Measurements from ENCODE around the gene PRKACA.

Gene PRKACA

DNA sequence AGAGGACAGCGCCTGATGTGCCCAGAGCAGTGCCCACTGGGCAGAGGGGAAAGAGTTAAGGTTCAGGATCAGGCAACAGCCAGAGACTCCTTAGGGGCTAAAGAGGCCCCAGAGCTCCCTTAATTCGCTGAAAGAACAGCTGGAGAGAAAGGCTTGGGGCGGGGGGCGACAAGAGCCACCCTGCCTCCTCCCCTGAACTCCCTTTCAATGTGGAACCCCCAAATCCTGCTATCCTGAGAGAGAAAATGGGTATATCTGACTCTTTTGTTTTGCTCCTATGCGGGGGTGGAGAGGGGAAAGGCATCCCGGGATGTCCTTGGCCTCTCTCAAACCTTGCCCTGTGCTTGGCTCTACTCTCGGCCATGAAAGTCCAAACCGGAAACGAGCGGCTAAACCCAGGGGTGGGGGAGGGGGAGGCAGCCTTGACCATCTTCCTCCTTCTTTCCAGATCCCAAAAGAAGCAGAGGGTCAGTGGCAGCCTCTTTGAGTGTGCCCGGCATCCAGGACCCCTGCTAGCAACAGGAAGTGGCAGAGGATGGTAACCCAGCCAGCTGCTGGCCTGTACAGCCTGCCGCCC, 4.7 kb downstream of the PRKACA start:
- no peak overlapping the region for H3K4me3 ChIP-seq (ENCODE audit: low read depth, low read length)
- DNase-seq (ENCODE audit: low read depth, low spot score) = no peak
- TF ChIP-seq CTCF (IDR thresholded peaks at IDR 0.05; ENCODE audit: low read depth, low read length) = no peak
- in situ Hi-C loops (cut with HindIII; ENCODE audit: low sequenced_read_pairs) = no loop called here

DNA sequence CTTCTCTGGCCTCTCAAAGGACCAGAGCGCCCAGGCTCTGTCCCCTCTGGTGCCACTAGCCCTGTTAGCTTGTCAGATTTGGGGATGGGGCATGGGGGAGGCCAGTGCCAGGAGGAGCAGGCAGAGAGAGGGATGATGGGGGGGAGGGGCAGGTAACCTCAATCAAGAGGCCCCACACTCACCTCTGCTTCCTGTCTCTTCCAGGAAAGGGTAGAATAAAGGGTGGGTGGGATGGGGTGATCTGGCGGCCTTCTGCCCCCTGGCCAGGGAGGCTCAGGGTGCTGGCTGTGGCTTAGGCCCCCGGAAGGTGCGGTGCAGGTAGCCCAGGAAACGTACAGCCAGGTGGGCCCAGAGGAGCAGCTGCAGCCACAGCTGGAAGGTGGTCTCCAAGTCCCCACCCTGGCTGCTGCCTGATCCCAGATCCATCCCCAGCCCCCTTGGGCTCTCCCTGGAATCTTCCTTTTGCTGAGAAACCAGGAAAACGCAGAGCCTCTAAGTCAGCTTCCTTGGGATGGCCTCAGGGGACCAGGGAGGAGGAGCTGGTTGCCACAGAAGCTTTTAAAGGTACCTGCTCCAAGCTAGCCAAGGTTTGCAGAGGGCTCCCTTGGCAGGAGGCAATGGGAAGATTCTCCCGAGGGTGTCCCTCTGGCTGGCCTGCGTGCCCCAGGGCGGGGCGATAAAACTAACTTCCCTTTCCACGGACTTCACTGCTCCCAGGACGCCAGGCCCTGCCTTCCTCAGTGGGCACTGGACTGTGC, 5.3 kb downstream of the PRKACA start:
- in situ Hi-C loops (cut with HindIII; ENCODE audit: low sequenced_read_pairs) = no loop called here
- TF ChIP-seq CTCF (IDR thresholded peaks at IDR 0.05; ENCODE audit: low read depth, low read length) = no peak
- no peak overlapping the region for H3K4me3 ChIP-seq (ENCODE audit: low read depth, low read length)
- no peak for DNase-seq (ENCODE audit: low read depth, low spot score)

DNA sequence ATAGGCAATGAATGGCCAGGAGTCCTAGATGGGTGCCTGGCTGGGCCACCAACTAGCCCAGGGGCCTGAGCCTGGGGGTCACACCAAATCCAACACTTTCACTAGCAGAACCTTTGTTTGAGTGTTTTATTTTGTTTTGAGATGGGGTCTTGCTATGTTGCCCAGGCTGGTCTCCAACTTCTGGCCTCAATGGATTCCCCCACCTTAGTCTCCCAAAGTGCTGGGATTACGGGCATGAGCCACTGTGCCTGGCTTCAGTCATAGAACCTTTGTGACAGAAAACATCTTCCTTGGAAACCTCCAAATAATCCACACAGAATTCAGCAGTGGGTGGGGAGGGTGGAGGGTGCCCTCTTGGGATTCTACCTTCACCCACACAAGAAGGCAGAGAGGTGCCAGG, 6.1 kb downstream of the PRKACA start:
- no peak overlapping the region for H3K4me3 ChIP-seq (ENCODE audit: low read depth, low read length)
- in situ Hi-C loops (cut with HindIII; ENCODE audit: low sequenced_read_pairs) = no loop called here
- no peak for TF ChIP-seq CTCF (IDR thresholded peaks at IDR 0.05; ENCODE audit: low read depth, low read length)
- no peak for DNase-seq (ENCODE audit: low read depth, low spot score)

GRCh38 chr19:14110650-14111049, 6.9 kb downstream of the PRKACA start:
- in situ Hi-C loops (cut with HindIII; ENCODE audit: low sequenced_read_pairs) = no loop called here
- TF ChIP-seq CTCF (IDR thresholded peaks at IDR 0.05; ENCODE audit: low read depth, low read length) = no peak
- H3K4me3 ChIP-seq (ENCODE audit: low read depth, low read length) = no peak overlapping the region
- DNase-seq (ENCODE audit: low read depth, low spot score) = no peak

DNA sequence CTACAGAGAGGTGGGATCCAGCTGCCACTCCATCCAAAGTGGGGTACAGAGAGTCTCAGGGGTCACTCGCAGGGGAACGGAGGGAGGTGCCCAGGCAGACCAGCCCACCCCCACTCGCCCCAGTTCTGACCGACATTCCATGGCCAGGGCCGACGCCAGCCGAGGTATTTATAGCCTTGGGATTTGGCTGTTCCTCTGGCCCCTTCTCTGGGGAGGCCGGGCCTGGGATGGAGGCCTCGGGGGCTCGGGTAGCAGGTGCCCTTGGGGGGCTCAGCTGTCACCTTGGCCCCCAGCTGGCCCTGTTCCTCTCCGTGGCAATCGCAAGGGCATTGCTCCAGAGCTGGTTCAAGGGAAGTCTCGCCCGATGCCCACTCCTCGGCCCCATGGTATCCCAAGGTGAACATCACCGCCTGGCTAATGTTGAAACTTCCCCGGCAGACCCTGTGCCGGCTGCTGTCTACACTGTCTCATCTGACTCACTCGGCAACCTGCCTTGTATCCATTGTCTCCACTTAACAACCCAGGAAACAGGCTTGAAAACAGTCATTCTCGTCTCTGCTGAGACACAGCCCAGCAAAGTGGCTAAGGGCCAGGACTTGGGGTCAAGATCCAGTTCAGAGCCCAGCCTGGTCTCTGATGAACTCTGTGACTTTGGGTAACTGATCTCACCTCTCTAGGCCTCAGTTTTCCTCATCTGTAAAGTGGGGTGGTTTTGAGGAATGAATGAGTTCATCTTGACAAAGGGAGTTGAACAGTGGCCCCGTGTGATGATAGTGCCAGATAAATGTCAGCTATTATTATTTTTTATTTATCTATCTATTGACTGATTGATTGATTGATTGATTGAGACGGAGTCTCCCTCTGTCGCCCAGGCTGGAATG, 9.7 kb downstream of the PRKACA start:
- in situ Hi-C loops (cut with HindIII; ENCODE audit: low sequenced_read_pairs) = no loop called here
- peak; percentile 51 for DNase-seq (ENCODE audit: low read depth, low spot score)
- no peak overlapping the region for H3K4me3 ChIP-seq (ENCODE audit: low read depth, low read length)
- TF ChIP-seq CTCF (IDR thresholded peaks at IDR 0.05; ENCODE audit: low read depth, low read length) = no peak

GRCh38 chr19:14106840-14107239, 10.7 kb downstream of the PRKACA start:
- no peak overlapping the region for H3K4me3 ChIP-seq (ENCODE audit: low read depth, low read length)
- TF ChIP-seq CTCF (IDR thresholded peaks at IDR 0.05; ENCODE audit: low read depth, low read length) = no peak
- DNase-seq (ENCODE audit: low read depth, low spot score) = no peak
- in situ Hi-C loops (cut with HindIII; ENCODE audit: low sequenced_read_pairs) = no loop called here

All from astrocyte of the spinal cord (primary cell).